ENCODE measurements around the gene BTBD19. TPM values are rescaled to one million over a fixed set of nuclear protein-coding genes. Genes with fewer than 3 reads are reported as not detected.
A peak's percentile ranks its signal among the peaks of the same experiment; 100 is the strongest.
"Not testable (repeated sequence)": the region's sequence is repeated elsewhere in the genome, so short reads cannot be mapped to it uniquely, and the experiment has no call there.

The BTBD19 gene
- 22.2 and 22.7 TPM in 2 replicates for total RNA-seq

- DNase-seq = peak; percentile 75
- H3K36me3 Mint-ChIP-seq (ENCODE audit: low read depth) = peaks cover 74% of the 10 kb centered on the region
- peaks cover 75% of the 10 kb centered on the region for H3K4me1 Mint-ChIP-seq
- peak within 1 kb of the TSS; percentile 99 for H3K27ac Mint-ChIP-seq
- intact Hi-C loops (cut with micrococcal nuclease) = loop anchor here (5.0 to 10.0 kb wide), 3 partner anchors 687 to 994 kb away; partner anchors contain the start of genes MAST2, NASP and TESK2
- H3K27me3 Mint-ChIP-seq = peaks cover 2% of the 10 kb centered on the region
- H3K9me3 Mint-ChIP-seq = no peaks in the 10 kb centered on the region
- peak within 1 kb of the TSS; percentile 81 for H3K4me3 Mint-ChIP-seq
These were observed at the start of gene BTBD19 for GRCh38 chr1:44808063-44808937. Gene BTBD19 (plus strand): TSS chr1:44808523. CDS start chr1:44808821, 298 bp downstream.

- intact Hi-C loops (cut with micrococcal nuclease) = no loop called here
- Mint-ChIP-seq H3K4me3 (no peak overlapping the region), H3K4me1 (peaks cover 7% of the 10 kb centered on the region), H3K9me3 (no peaks in the 10 kb centered on the region), H3K36me3 (ENCODE audit: low read depth) (peaks cover 72% of the 10 kb centered on the region), H3K27me3 (no peaks in the 10 kb centered on the region), H3K27ac (no peak overlapping the region)
- no peak for DNase-seq
These were observed 49.2 kb upstream of the BTBD19 start for GRCh38 chr1:44759077-44759476.

GRCh38 chr1:44760876-44761275 is 47.4 kb upstream of the BTBD19 start:
- no peak overlapping the region for H3K27ac Mint-ChIP-seq
- H3K27me3 Mint-ChIP-seq = no peaks in the 10 kb centered on the region
- intact Hi-C loops (cut with micrococcal nuclease) = no loop called here

GRCh38 chr1:44766421-44766820 is 41.9 kb upstream of the BTBD19 start:
- DNase-seq; intact Hi-C loops (cut with micrococcal nuclease); H3K27me3 Mint-ChIP-seq; H3K4me3 Mint-ChIP-seq; H3K4me1 Mint-ChIP-seq; H3K27ac Mint-ChIP-seq; H3K9me3 Mint-ChIP-seq: not testable (repeated sequence)
- H3K36me3 Mint-ChIP-seq (ENCODE audit: low read depth) = peaks cover 52% of the 10 kb centered on the region

More at GRCh38 chr1:44760876-44761275, 47.4 kb upstream of the BTBD19 start:
- Mint-ChIP-seq H3K4me1 (peaks cover 5% of the 10 kb centered on the region), H3K36me3 (ENCODE audit: low read depth) (peaks cover 67% of the 10 kb centered on the region), H3K4me3 (no peak overlapping the region), H3K9me3 (no peaks in the 10 kb centered on the region)
- no peak for DNase-seq

- H3K27me3 Mint-ChIP-seq = no peaks in the 10 kb centered on the region
- peak within 1 kb of the TSS; percentile 94 for H3K27ac Mint-ChIP-seq
- peaks cover 31% of the 10 kb centered on the region for H3K4me1 Mint-ChIP-seq
- intact Hi-C loops (cut with micrococcal nuclease) = loop anchor here (1.0 to 5.0 kb wide), 4 partner anchors 11 to 44 kb away; partner anchors contain the start of genes KIF2C and RNU5D-1
- peak; percentile 97 for DNase-seq
- H3K9me3 Mint-ChIP-seq = no peaks in the 10 kb centered on the region
- H3K4me3 Mint-ChIP-seq = peak within 1 kb of the TSS; percentile 89
- peaks cover 44% of the 10 kb centered on the region for H3K36me3 Mint-ChIP-seq (ENCODE audit: low read depth)
These were observed 33.0 kb upstream of the BTBD19 start, which contains the start of gene RPS8 for GRCh38 chr1:44775078-44775929. Gene RPS8 (plus strand): TSS chr1:44775540. CDS start chr1:44775597, 57 bp downstream.

- peak overlapping the region; percentile 94 for H3K27ac Mint-ChIP-seq
- H3K27me3 Mint-ChIP-seq = no peaks in the 10 kb centered on the region
These were observed 32.2 kb upstream of the BTBD19 start for GRCh38 chr1:44775930-44776729.

GRCh38 chr1:44776730-44777068 is 31.6 kb upstream of the BTBD19 start:
- no peaks in the 10 kb centered on the region for H3K9me3 Mint-ChIP-seq
- DNase-seq = no peak
- peaks cover 36% of the 10 kb centered on the region for H3K4me1 Mint-ChIP-seq
- peaks cover 58% of the 10 kb centered on the region for H3K36me3 Mint-ChIP-seq (ENCODE audit: low read depth)
- H3K27ac Mint-ChIP-seq = peak overlapping the region; percentile 94
- H3K27me3 Mint-ChIP-seq = no peaks in the 10 kb centered on the region
- intact Hi-C loops (cut with micrococcal nuclease) = loop anchor here (5.0 kb wide), 1 partner anchor 36 kb away; no protein-coding TSS in a partner anchor
- peak overlapping the region; percentile 89 for H3K4me3 Mint-ChIP-seq

More at GRCh38 chr1:44775930-44776729, 32.2 kb upstream of the BTBD19 start:
- Mint-ChIP-seq H3K4me1 (peaks cover 35% of the 10 kb centered on the region), H3K36me3 (ENCODE audit: low read depth) (peaks cover 52% of the 10 kb centered on the region), H3K9me3 (no peaks in the 10 kb centered on the region), H3K4me3 (peak overlapping the region; percentile 89)
- peak; percentile 73 for DNase-seq
- intact Hi-C loops (cut with micrococcal nuclease) = loop anchor here (1.0 to 5.0 kb wide), 4 partner anchors 10 to 45 kb away; partner anchors contain the start of genes KIF2C and RNU5D-1

GRCh38 chr1:44777547-44777946 is 30.8 kb upstream of the BTBD19 start:
- DNase-seq = no peak
- no peaks in the 10 kb centered on the region for H3K9me3 Mint-ChIP-seq
- H3K4me3 Mint-ChIP-seq = peak overlapping the region; percentile 89
- intact Hi-C loops (cut with micrococcal nuclease) = loop anchor here (5.0 kb wide), 1 partner anchor 35 kb away; no protein-coding TSS in a partner anchor
- H3K4me1 Mint-ChIP-seq = peaks cover 36% of the 10 kb centered on the region
- H3K36me3 Mint-ChIP-seq (ENCODE audit: low read depth) = peaks cover 64% of the 10 kb centered on the region
- H3K27me3 Mint-ChIP-seq = no peaks in the 10 kb centered on the region
- peak overlapping the region; percentile 94 for H3K27ac Mint-ChIP-seq

GRCh38 chr1:44777969-44778635 is 30.2 kb upstream of the BTBD19 start:
- H3K4me3 Mint-ChIP-seq = peak overlapping the region; percentile 89
- H3K36me3 Mint-ChIP-seq (ENCODE audit: low read depth) = peaks cover 67% of the 10 kb centered on the region
- peak overlapping the region; percentile 94 for H3K27ac Mint-ChIP-seq
- DNase-seq = no peak
- H3K4me1 Mint-ChIP-seq = peaks cover 36% of the 10 kb centered on the region
- intact Hi-C loops (cut with micrococcal nuclease) = loop anchor here (5.0 kb wide), 1 partner anchor 34 kb away; no protein-coding TSS in a partner anchor
- no peaks in the 10 kb centered on the region for H3K27me3 Mint-ChIP-seq
- H3K9me3 Mint-ChIP-seq = no peaks in the 10 kb centered on the region

GRCh38 chr1:44778705-44779576 is 29.4 kb upstream of the BTBD19 start:
- H3K27me3 Mint-ChIP-seq = no peaks in the 10 kb centered on the region
- H3K4me1 Mint-ChIP-seq = peaks cover 42% of the 10 kb centered on the region
- intact Hi-C loops (cut with micrococcal nuclease) = loop anchor here (5.0 kb wide), 1 partner anchor 33 kb away; no protein-coding TSS in a partner anchor
- peaks cover 73% of the 10 kb centered on the region for H3K36me3 Mint-ChIP-seq (ENCODE audit: low read depth)
- peak overlapping the region; percentile 84 for H3K27ac Mint-ChIP-seq
- no peaks in the 10 kb centered on the region for H3K9me3 Mint-ChIP-seq
- peak overlapping the region; percentile 89 for H3K4me3 Mint-ChIP-seq
- DNase-seq = no peak

- intact Hi-C loops (cut with micrococcal nuclease) = no loop called here
- no peak overlapping the region for H3K27ac Mint-ChIP-seq
- peaks cover 47% of the 10 kb centered on the region for H3K4me1 Mint-ChIP-seq
- no peak overlapping the region for H3K4me3 Mint-ChIP-seq
- peaks cover 73% of the 10 kb centered on the region for H3K36me3 Mint-ChIP-seq (ENCODE audit: low read depth)
- no peak for DNase-seq
- no peaks in the 10 kb centered on the region for H3K9me3 Mint-ChIP-seq
- no peaks in the 10 kb centered on the region for H3K27me3 Mint-ChIP-seq
These were observed 27.7 kb upstream of the BTBD19 start for GRCh38 chr1:44780583-44781121.

Data from activated CD4-positive, alpha-beta T cell treated with anti-CD3 and anti-CD28 coated beads, Interleukin-2, amount 10 ng/mL, durations not matched to agents 24 days and 14 days (primary cell).